Activated T-helper 1 cell treated with anti-CD3 and anti-CD28 coated beads, Interleukin-2, amount 50 U/mL, for 16 hours (primary cell): Measurements from ENCODE around the gene FZD2.
A peak's percentile ranks its signal among the peaks of the same experiment; 100 is the strongest.
"Not testable (repeated sequence)": the region's sequence is repeated elsewhere in the genome, so short reads cannot be mapped to it uniquely, and the experiment has no call there.

Experiments
- DNase-seq, 2 donors: peaks; one replicate each; pipeline ENCODE4 v3.0.0-alpha.2; 2020; ENCODE audit warnings: low read depth in 1 of 2, low spot score in 1 of 2

FZD2 gene

DNA sequence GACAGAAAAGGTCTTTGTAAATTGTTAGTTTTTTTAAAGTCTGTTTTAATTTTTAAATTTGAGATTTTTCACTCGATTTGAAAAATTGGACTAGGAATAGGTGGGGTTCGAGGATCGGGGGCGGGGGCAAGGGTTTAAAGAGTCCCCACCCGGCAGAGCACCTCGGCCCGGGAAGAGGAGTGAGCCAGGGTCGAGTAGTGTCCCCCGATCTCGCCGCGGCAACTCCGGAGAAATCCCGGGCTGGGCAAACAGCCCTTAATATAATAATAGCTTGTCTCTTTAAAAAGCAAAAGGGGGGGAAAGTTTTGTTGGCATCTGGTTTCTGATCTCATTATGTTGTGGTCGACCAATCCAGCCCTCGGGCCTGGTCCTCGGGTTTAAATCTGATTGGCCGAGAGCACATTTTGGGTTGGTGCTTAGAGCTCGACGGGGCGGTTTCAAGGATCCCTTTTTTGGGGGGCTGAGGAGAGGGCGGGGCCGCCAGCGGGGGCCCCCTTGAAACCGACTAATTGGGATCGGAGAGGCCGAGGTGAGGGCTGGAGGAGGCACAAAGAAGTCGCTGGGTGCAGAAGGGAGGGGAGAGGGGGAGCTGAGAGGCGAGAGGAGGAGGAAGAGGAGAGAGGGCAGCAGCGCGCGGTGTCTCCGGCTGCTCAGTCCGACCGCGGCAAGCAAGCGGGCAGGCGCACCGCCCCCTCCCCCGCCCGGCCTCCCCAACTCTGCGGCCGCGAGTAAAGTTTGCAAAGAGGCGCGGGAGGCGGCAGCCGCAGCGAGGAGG lies at the start of gene FZD2:
FZD2 (plus strand) TSS at position 653 of the 775 bp plus-strand sequence. CDS start 205 bp downstream, outside the sequence.
- DNase-seq: no peak

DNA sequence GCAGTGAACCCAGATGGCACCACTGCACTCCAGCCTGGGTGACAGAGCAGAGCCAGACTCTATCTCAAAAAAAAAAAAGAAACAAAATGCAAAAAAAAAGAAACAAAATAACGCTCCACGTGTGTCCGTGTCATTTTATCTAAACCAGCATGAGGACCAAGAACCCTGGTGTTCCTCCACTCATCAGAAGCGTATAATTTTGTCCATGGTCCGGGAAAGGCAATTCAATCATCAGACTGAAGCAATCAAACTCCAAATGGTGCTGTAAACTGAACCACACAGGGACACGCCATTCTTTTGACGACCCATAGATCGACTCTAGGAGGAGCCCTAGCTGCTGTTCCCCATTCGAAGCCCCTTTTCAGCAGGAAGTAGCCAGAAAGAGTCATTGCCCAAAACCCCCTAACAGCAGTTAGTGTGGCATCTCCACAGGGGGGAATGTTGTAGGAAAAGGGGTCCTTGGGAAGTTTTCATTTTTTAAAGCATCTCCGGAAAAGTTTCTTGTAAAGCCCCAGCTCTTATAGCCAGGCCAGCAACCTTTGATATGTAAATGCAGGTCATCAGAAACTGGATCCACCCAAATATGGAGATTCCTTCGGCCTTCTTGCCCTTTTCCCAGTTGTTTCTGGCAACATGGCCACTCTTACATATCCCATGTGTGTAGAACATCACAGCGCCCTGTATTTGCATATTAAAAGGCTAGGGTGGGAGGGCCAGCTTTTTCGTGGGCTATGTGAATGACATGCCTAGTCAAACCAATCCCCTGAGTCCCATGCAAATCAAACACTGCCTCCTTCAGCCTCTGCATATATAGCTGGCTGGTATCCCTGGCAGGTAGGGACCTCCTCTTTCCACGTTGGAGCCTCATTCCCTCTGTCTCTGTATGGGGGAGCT lies 45.8 kb upstream of the FZD2 start:
- not testable (repeated sequence) for DNase-seq

DNA sequence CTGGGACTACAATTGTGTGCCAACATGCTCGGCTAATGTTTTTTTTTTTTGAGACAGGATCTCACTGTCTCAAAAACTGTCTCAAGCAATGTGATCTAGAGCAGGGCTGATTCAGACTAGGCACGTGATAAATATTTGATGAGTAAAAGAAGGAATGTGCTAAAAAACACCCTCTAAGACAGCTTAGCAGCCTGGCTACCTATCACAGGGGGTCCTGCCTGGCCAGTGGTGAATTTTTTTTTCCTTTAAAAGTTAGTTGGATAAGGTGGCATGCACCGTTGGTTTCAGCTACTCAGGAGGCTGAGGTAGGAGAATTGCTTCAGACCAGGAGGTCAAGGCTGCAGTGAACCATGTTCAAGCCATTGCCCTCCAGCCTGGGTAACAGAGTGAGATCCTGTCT lies 39.3 kb upstream of the FZD2 start:
- DNase-seq: no peak

DNA sequence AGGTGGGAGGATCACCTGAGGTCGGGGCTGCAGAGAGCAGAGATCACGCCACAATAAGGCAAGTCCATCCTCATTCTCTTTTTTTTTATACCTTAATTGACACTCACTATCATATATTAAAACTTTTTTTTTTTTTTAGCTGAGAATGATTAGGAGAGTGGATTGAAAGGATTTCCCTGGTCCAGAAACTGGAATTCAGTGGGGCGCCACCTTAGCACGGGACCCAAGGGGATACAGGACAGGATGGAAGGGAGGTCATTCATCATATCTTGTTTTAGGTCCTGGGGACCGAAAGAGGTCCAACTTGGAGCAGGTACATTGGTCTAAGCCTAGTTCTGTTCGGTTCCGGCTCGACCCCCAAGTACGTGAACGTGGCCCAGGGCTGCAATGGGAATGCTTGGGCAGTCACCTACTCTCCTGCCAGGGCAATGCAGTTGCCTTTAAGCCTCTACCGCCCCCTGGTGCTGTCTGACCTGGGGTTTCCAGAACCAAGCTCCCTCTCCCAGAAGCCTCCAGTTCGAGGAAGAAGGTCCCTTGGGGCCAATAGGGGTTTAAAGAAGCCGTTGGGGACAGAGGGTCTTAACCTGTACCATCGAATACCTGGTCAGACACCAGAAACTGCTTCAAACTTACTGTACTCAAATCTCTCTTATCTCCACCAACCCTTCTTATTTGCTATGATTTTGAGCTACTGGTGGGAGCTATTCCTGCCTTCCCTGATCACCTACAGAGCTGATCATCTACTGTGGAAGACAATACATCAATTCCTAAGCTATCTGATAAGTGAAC lies 34.2 kb upstream of the FZD2 start:
- DNase-seq: no peak

DNA sequence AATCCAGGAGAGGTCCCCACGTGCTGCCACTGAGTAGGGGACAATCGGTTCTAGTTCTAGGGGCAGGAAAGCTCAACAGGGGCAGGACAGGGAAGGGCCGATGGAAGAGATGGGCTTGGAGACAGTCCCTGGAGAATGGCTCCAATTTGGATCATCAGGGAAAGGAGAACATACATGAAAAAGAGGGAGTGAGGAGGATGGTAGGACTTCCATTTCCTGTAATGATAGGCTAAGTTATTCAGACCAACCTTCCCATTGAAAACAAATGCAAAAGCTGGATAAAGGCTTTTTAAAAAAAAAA lies 33.7 kb upstream of the FZD2 start:
- no peak for DNase-seq

DNA sequence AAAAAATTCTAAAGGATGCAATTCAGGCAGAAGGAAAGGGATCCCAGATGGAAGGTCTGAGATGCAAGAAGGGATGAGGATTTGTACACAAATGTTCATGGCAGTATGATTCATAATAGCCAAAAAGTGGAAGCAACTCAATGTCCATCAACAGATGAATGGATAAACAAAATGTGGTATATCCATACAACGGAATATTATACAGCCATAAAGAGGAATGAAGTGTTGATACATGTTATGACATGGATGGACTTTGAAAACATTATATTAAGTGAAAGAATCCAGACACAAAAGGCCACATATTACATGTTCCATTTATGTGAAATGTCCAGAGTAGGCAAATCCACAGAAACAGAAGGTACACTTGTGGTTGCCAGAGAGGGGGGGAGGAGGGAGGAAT lies 30.2 kb upstream of the FZD2 start:
- DNase-seq: no peak

DNA sequence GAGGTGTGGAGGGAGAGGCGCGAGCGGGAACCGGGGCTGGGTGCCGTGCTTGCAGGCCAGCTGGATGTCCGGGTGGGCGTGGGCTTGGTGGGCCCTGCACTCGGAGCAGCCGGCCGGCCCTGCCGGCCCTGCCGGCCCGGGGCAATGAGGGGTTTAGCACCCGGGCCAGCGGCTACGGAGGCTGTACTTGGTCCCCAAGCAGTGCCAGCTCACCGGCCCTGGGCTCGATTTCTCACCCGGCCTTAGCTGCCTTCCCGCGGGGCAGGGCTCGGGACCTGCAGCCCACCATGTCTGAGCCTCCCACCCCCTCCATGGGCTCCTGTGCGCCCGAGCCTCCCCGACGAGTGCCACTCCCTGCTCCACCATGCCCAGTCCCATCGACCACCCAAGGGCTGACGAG lies 29.3 kb upstream of the FZD2 start:
- no peak for DNase-seq

DNA sequence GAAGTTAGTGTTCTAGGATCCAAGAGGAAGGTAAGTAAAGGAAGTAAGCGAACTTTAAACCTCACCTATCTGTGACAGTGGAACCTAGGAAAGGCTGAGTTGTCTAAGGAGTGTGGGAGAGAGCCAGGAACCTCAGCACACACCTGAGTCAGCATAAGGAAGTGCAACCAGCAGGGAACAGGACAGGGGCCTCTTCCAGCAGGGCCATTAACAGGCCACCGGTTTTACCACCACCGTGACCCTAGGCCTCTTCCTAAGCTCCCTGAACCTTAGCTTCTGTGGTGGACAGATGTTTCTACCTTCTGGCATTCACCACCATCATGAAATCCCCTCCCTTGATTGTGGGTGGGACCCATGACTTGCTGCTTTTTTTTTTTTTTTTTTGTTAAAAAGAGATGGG lies 27.4 kb upstream of the FZD2 start:
- no peak for DNase-seq

DNA sequence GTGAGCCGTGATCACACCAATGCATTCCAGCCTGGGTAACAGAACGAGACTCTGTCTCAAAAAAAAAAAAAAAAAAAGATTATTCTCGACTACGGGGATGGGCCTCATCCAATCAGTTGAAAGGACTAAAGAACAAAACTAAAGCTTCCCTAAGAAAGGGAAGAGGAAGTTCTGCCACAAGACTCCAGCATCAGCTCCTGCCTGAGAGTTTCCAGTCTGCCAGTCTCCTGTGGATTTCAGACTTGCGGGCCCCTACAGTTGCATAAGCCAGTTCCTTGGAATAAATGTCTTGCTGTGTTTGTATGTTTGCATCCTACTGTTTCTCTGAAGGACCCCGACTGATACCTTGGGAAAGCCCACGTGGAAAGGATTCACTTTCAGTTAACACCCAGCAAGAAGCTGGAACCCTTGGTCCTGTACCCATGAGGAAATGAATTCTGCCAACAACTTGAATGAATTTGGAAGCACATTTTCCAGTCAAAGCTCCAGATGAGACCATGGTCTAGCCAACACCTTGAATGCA lies 26.3 kb upstream of the FZD2 start:
- no peak for DNase-seq

DNA sequence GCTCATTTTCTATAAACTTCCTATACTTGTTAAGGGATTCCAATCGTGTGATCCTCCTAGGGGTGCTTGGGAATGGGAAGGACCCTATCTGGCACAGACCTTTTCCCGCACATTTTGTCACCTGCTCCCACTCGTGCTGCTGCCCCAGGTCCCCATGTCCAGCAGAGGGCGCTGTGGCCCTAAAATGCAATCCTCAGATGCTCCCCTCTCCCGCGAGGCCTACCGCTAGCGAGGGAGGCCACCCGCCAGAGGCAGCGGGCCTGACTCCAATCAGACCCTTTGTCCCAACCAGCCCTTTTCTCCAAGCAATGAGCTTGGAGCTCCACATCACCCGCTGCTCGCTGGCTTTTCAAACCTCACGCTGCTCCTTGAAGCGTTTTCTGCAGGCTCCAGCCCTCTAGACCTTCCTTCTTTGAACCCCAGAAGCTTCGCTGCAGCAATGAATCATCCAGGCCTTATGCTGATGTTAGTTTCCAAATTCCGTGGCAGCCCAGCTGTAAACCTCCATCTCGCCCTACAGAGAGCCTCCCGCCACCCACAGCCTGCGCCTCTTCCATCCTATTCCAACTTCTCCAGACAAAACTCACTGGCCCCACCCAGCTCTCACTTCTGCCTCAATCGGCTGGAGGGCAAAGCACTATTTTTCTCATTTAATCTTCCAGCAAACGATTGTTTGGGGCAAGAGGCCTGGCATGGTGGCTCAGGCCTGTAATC lies 23.6 kb upstream of the FZD2 start:
- peak; percentile 73 to 85 for DNase-seq

DNA sequence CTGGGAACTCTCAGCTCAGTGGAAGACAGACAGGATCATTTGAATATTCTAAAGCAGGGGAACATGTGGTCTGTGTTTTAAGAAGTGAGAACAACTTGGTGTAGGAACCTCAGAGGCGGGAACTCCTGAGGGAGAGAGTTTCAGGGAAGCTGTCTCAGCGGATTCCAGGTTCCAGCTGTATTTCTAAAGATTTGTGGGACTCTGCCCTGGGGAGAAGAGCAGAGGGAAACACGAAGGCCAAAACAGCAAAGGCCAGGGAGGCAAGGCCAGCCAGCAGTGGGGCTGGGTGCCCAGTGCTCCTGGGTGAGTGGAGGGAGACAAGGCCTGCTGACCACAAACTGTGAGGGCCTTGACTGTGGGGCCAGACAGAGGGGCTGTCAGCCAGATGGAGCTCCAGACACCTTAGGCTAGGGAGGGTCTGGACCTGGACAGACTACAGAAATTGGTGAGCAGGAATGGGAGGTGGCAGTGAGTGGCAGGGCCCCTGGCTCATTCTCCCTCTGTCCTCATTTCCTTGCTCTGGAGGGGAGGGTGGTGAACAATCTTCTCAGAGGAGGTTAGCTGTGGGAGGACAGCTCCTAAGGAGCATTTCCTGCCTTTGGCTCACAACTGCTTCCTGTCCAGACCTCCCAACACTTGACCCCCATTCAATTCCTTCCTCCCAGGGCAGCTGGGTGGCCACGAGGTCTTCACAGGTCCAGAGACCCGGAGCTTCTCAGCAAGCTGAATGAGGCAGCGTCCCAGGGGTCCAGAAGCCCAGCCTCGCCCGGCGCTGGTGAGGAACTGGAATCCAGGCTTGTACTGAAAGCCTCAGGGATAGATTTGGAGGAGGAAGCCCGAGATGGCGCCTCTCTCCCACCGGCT lies 21.0 kb upstream of the FZD2 start:
- no peak for DNase-seq

DNA sequence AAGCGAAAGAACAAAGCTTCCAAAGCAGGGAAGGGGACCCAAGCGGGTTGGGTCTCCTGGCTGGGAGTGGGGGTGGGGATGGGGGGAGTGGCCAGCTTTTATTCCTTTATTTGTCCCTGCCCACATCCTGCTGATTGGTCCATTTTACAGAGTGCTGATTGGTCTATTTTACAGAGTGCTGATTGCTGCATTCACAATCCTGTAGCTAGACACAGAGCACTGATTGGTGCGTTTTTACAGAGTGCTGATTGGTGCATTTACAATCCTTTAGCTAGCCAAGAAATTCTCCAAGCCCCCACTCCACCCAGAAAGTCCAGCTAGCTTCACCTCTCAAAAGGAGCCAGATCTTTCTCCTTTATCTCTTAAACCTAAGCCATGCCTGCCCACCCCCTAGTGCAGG lies 19.4 kb upstream of the FZD2 start:
- DNase-seq: not testable (repeated sequence)

DNA sequence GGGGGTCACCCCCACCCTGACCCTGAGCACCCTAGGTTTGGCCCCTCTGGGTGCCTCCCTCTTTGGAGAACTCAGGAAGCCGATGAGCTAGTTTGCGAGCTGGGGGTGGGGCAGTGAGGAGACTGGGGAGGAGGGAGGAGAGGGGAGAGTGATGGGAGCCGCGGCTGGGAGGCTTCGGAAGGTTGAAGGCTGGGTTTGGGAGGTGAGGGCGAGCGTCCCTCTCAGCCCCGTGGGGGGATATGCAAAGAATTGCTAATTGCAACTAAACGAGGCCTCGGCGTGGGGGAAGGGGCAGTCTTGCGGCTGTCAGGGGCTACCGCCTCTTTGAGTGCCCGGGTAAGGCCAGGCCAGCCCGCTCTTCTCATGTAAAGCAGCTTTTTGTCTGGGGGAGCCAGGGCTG lies 17.6 kb upstream of the FZD2 start:
- no peak for DNase-seq

DNA sequence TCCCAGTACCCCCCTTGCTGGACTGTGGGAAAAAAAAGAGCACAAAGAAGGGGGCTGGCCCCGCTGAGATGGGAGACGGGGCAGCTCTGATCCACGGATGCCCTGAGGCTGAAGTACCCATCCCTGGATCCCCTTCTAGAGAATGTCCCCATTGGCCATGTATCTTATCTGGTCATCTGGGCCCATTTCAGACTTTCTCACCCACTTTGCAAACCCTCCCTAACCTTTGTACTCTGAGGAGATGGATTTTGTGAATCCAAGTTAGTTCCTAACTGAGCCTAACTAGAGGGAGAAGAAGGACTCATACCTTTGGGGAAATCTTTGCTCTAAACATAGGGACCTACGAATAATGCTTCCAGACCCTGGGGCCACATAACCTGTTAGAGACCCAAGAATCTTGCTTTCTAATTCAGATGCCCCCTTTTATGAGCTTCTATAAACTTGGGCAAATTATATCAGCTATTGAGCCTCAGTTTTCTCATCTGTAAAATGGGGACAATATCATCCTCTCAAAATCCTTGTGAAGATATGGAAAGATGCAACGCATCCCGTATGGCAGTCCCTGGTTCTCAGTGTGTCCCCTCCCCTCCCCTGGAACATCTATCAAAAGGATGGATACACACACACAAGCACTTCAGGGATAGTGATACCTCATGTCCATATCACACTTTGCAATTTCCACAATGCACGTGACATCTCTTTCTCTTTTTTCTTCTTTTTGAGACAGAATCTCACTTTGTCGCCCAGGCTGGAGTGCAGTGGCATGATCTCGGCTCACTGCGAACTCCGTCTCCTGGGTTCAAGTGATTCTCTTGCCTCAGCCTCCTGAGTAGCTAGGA lies 16.8 kb upstream of the FZD2 start:
- no peak for DNase-seq

DNA sequence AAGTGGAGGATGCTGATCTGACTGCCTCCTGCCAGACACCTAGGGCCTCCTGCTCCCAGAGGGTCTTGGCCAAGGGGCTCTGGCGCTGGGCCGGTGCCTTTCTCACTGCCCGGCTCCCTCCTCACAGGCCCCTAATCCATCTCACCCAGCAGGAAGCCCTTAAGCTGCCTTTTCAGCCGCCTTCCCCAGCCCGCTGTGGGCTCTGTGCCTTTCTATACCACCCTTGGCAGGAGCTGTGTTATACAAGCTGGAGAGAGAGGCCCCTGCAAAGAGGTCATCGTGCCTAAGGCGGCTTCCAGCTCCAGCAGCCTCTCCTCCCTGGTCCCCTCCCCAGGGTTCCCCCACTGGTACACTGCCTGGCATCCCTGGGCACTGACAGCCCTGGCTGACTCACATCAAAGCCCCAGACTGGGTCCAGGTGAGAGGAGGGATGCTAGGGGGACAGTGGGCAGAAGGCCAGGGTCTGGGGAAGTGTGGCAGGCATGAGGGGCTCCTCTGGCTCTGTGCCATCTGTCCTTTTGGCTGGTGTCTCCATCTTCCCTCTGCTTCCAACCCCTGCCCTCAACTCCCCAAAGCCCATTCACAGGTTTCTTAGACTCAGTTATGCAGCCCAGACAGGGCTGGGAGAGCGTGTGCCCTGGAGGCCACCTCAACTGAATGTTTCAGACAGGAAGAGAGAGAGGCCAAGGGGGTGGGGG lies 15.3 kb upstream of the FZD2 start:
- DNase-seq: no peak

DNA sequence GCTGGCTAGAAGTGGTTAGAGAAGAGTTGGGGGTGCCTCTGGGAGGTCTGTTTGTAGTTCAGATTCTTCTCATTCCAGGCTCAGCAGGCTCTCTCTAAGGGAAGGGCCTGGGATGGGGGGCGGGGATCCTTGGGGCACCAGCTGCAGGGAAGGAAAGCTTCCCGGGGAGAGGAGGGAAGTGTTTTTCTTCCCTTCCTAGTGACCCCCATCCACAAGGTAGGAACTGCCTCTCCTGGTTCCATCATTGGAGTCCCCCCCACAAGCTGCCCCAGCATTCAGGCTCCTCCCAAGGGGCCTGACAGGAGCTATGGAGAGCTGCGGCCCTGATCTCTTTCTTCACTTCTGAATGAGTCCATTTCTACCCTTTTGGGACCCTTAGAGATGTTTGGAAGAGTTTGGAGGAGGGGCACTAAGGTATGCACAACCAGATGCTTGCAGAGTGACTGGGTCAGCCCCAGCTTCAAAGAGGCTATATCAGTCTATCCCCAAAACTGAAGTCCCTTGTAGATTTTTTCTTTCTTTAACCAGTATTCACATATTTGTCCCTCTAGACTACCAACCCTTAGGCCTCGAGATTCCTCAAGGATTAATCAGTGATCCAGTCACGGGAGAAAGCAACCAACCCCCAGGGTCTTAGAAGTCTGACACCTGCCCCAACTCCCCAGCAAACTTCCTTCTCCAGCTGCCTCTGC lies 13.9 kb upstream of the FZD2 start:
- no peak for DNase-seq

DNA sequence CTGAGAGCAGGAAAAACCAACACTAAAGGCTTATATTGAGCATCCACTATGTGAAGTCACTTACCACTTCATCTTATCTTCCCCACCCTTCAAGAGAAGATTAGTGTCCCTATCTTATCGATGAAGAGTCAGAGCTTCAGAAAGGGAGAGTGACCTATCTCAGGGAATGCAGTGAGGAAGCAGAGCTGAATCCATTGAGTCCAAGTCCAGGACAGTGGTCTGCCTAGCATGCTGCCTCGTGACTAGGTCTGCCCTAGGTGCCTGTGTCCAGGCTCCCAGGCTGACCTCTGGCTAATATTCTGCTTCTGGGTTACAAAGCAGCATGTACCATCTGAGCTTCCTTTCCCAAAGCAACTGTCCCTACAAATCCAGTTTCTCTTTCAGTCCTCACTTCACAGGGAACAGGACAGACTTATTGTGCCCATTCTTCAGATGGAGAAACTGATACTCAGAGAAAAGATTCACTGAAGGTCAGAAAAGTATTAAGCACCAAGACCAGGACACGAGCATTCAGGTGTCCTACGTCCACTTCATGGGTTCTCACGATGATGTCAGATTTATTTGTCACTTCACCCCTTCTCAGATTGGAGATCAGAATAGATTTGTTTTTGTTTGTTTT lies 13.3 kb upstream of the FZD2 start:
- DNase-seq: no peak
